NB4 (cell line): ENCODE measurements around the gene POFUT2.

Experiments
- MYC ChIP-seq: IDR thresholded peaks from 2 replicates; pipeline ENCODE4 v1.6.1; 2011; ENCODE audit warnings: low read depth, low read length
- POLR2A ChIP-seq: IDR thresholded peaks from 2 replicates; pipeline ENCODE4 v1.6.1; 2011; ENCODE audit warnings: mild to moderate bottlenecking; ENCODE audit not compliant: insufficient read length; ENCODE audit errors: extremely low read depth
- TF ChIP-seq, protein P1 (sequence below): IDR thresholded peaks from one replicate; pipeline ENCODE4 v1.5.1; 2012; ENCODE audit warnings: low read depth, low read length
- TF ChIP-seq, protein P2 (sequence below): IDR thresholded peaks from 2 replicates; pipeline ENCODE4 v1.6.1; 2011; ENCODE audit warnings: low read depth, low read length

- TF ChIP-seq, protein P1, sequence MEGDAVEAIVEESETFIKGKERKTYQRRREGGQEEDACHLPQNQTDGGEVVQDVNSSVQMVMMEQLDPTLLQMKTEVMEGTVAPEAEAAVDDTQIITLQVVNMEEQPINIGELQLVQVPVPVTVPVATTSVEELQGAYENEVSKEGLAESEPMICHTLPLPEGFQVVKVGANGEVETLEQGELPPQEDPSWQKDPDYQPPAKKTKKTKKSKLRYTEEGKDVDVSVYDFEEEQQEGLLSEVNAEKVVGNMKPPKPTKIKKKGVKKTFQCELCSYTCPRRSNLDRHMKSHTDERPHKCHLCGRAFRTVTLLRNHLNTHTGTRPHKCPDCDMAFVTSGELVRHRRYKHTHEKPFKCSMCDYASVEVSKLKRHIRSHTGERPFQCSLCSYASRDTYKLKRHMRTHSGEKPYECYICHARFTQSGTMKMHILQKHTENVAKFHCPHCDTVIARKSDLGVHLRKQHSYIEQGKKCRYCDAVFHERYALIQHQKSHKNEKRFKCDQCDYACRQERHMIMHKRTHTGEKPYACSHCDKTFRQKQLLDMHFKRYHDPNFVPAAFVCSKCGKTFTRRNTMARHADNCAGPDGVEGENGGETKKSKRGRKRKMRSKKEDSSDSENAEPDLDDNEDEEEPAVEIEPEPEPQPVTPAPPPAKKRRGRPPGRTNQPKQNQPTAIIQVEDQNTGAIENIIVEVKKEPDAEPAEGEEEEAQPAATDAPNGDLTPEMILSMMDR = no peak
- TF ChIP-seq, protein P2, sequence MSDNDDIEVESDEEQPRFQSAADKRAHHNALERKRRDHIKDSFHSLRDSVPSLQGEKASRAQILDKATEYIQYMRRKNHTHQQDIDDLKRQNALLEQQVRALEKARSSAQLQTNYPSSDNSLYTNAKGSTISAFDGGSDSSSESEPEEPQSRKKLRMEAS = no peak
- no peak for TF ChIP-seq POLR2A
- 0 out of 2 replicates have a peak, but pooled peaks have one; percentile 5 for TF ChIP-seq MYC
Measured at GRCh38 chr21:45256912-45257672, 30.6 kb downstream of the POFUT2 start.
